NCI-H2171 treated with DMSO at 0.1 percent for 48 hours (cell line): ENCODE results near the gene STAB1.

Experiments
- DNase-seq: peaks from one replicate; lab custom pipeline; 2025; lab: John Stamatoyannopoulos, UW

Gene STAB1

DNA sequence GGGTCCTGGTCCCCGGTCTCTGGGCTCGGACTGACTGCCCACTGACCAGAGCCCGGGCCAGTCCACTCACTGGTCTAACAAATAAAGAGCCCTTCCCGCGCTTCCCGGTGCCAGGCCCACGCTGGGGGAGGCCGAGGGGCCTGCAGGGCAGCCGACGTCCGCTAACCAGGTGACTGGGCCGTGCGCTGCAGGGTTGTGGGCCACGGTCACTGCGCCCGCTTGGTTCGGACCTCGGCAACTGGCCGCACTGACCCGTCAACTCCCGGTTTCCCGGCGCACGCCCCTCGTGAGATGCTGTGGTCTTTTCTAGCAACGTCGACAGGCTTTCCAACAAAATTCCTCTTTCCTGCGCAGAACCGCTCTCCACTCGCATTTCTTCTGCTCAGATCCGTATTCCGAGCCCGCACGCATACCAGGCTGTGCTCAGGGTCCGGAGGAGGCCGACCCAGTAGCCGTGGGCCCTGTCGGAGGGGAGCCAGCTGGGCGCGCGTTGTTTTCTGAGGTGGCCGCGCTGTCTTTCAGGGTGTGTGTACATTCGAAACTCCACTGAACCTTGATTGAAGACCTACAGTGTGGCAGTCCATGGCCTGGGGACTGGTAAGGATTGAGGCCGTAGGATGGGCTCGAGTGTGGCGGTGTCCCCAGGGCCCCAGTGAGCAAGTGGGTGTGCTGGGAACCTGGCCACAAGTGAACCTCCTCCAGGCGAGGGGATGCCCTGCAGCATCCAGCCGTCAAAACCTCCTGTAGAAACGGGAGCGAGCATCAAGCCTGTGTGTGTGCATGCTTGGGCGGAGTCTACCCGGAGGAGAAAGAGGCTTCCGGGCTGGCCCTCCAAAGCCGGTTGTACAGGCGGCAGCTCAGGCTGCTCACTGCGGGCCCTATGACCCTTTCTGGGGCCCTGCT lies 39.4 kb downstream of the STAB1 start:
- DNase-seq: no peak

- DNase-seq: peak; percentile 22
These were observed 40.4 kb downstream of the STAB1 start for GRCh38 chr3:52535411-52536111.

DNA sequence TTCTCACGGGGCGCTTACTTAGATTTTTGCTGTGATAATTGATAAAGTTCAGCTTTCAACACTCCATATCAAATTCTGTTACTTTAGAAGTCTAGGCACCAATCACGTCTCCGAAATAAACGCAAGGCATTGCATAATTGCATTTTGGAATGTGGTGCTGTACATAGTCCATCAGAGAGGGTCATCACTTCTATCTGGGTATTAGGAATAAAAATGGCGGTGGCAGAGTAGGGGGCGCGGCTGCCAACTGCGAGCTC lies 40.9 kb downstream of the STAB1 start:
- DNase-seq: no peak

GRCh38 chr3:52536369-52537164 lies 41.4 kb downstream of the STAB1 start, which contains the start of gene UQCC5:
Gene UQCC5 (plus strand): TSS chr3:52536605. CDS start chr3:52536756, 151 bp downstream.
- DNase-seq: peak; percentile 89

- DNase-seq: no peak
These were observed 42.1 kb downstream of the STAB1 start for GRCh38 chr3:52537165-52537620.

- DNase-seq: no peak
These were observed 42.7 kb downstream of the STAB1 start for GRCh38 chr3:52537726-52538421.

- DNase-seq: no peak
These were observed 44.0 kb downstream of the STAB1 start for GRCh38 chr3:52539010-52539653.

GRCh38 chr3:52541050-52541449 lies 45.9 kb downstream of the STAB1 start:
- no peak for DNase-seq

DNA sequence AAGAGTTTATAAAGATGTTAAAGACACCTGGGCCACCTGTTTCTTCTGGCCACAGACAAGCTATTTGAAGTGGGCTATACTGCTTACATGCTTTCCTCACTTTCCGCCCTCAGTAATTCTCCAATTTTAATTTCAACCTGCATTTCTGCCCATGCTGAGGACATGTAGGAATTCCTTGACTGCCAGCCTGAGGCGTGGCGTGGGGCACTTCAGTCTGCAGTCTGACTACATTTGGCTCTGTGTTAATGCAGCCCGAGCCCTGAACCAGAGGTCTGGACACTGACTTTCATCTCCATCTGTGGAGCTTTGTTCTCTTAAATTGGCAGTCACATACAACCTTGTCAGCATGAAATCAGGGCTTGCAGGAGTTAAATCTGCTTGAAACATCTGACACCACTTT lies 49.8 kb downstream of the STAB1 start:
- DNase-seq: no peak

DNA sequence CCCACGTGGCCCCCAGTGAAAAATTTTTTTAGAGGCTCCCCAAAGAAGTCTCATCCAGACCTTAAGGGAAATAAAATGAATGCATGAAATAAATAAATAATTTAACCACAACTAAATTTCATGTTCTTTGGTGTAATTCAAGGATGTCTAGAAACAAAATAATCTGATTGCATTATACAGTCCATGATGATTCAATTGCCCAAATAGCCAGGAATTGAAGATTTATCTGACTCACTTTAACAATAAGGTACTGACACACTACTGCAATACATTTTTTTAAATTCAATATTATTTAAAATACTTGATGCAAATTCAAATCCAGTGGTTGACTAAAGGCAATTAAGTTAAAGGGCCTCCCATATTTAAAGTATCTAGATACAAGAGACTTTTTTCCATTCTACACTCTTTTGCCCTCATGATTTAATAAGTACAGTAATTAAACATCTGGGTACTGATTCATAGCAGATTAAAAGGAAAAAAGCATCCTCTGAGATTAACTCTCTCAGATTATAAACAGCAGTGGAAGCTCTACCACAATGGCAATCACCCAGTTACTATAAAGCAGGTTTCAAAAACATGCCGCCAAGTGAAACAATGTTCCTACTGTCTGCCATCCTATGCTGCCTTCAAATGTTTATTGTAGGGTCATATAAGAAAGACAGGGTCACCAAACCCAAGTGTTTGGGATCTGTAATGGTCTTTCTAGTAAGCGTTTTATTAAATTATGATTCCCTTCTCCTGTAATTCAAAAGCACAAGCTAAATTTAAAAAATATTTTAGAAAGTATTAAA lies 51.2 kb downstream of the STAB1 start:
- DNase-seq: no peak

DNA sequence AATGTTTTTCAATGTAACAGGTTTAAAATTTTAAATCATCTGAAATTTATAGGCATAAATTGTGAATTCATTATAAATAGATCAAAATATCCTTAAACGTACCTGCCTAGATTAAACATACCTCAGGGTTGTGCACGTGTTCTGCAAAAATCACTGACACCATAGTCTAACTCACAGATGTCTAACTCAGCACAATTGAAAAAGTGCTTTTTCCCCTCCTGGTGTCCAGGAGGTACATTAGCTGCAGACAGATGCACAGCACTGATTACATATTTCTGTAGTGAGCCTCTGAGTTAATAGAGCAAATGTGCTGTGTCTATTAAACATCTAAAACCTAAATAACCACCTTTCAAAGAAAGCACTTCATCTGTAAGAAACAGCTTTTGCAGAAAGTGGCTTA lies 52.0 kb downstream of the STAB1 start:
- no peak for DNase-seq

DNA sequence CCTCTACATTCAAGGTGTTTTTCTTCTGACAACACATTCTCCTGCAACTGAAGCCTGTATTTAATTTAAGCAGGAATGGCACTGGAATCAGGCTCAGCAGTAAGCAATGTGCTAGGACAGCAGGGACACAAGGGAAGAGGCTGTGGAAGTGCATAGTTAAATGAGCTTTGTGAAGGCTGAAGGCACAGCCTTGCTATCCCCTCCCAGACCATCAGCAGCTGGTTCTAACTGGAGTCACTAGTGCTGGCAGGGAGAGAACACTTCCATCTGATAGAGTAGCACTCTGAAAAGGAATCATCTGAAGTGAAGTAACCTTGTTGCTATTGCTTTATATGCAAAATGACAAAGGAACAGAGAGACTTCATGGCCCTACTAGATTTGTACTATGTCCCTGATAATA lies 56.0 kb downstream of the STAB1 start:
- DNase-seq: no peak

GRCh38 chr3:52552089-52552488 lies 57.0 kb downstream of the STAB1 start:
- DNase-seq: no peak

GRCh38 chr3:52554026-52554755 lies 59.1 kb downstream of the STAB1 start:
- DNase-seq: no peak

DNA sequence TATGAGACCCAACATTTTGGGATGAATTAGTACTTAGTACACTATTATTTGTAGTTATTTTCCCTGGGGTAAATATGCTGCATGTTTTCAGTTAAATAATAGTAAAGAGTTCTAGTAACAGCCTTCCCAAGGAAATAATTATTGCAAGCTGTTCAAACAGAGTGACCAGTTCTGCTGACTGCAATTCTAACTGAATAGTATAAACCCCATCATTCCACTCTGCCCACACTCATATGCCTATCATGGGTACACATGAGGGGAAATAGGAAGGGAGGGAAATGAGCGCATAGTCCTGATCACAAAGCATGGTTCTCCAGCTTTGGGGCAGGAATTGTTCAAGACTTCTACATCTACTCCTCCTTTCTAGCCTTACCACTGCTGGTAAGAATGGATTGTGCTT lies 59.9 kb downstream of the STAB1 start:
- DNase-seq: no peak

DNA sequence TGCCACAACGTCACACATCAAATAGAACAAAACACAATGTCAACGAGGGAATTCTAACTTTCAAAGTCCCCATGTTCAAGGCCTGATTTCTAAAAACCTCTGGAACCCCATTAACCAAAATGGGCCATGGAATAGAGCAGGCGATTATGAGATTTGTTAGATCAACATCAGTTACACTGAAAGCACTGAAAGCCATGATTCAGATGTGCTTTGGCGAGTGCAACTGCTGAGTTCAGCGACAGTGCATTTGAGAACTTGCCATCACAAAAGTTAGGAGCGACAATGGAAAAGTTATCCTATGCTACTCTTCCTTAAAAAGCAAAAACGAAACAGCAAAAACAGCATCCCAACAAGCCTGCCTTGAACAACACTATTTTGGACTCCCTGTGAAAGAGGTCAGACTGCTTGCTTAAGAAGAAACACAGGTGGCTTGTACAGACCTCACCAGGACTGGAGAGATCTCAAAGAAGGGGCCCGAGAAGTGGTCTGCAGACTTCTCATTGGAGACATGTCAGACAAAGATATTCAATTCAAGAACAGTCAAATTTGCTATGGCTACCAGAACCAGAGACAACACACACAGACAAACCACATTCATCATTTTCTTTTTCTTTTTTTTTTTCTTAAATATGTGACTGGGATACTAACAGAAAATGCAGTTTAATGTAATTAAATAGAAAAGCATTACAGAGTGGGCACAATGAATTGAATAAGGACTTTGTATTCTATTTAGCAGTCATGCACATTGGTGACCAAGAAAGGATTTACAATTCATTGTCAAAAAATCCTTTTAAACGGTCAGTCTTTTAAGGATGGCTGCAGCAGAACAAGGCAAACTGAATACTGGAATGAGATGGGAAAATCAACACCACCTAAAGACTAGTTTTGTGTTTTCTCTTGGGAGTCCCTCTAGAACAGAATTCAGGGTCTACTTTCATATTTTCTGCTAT lies 62.1 kb downstream of the STAB1 start:
- no peak for DNase-seq

DNA sequence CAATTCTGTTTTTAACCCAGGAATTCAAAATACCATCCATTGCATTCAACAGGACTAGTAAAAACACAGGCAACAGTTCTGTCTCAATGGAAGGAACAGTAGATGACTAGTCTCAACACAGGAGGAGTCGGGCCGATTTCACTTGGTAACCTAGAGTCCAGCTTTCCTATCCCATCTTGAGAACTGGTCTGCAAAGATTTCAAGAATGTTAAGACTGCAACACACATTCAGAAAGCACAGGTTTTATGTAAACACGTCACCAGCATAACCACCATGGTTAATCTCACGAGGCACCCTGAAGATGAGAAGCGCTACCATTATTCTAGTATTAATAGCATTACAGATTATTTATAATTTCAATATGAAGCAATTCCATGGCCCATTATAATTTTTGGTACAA lies 63.3 kb downstream of the STAB1 start:
- DNase-seq: no peak

- no peak for DNase-seq
These were observed 66.0 kb downstream of the STAB1 start for GRCh38 chr3:52561028-52561747.
